A549 (cell line): ENCODE measurements around the gene TMEM107.

Source experiments
- CEBPB ChIP-seq, 2 experiments: fragments of >200 bp in 1 of 2; sonication (Bioruptor Twin) in 1 of 2; formaldehyde crosslinking in 1 of 2; IDR thresholded peaks; 2 replicates each; pipeline ENCODE4 v1.6.1; 2012 to 2016
- CHD2 ChIP-seq: fragments of 150-350 bp; IDR thresholded peaks from 2 replicates; pipeline ENCODE4 v1.6.1; 2014; ENCODE audit warnings: low read length; ENCODE audit not compliant: partially characterized antibody
- CTCF ChIP-seq: fragments of >200 bp; sonication (Bioruptor Twin); formaldehyde crosslinking; IDR thresholded peaks from 3 replicates; pipeline ENCODE4 v1.5.1; 2016
- FOXS1 ChIP-seq: fragments of 250-450 bp; sonication (Bioruptor Pico); IDR thresholded peaks from 2 replicates; pipeline ENCODE4 v1.5.0; 2020; ENCODE audit warnings: mild to moderate bottlenecking, moderate library complexity
- HMGXB4 ChIP-seq: fragments of 250-450 bp; sonication (Bioruptor Pico); IDR thresholded peaks from 2 replicates; pipeline ENCODE4 v1.5.0; 2021; ENCODE audit warnings: mild to moderate bottlenecking, moderate library complexity, borderline replicate concordance
- USF2 ChIP-seq: fragments of 450-650 bp; IDR thresholded peaks from 2 replicates; pipeline ENCODE4 v1.6.1; 2014; ENCODE audit warnings: antibody characterized with exemption
- ZC3H11A ChIP-seq: fragments of 450-650 bp; IDR thresholded peaks from 2 replicates; pipeline ENCODE4 v1.6.1; 2014; ENCODE audit warnings: antibody characterized with exemption, mild to moderate bottlenecking
- ZFP36 ChIP-seq: fragments of 450-650 bp; IDR thresholded peaks from 2 replicates; pipeline ENCODE4 v1.6.1; 2014; ENCODE audit warnings: borderline replicate concordance; ENCODE audit not compliant: partially characterized antibody

GRCh38 chr17:8156246-8156992, 19.8 kb downstream of the TMEM107 start:
- TF ChIP-seq ZC3H11A (no peak), USF2 (peak; percentile 81), FOXS1 (CRISPR knock-in tag) (no peak), CHD2 (peak; percentile 24), ZFP36 (no peak), CEBPB (IDR thresholded peaks at IDR 0.05) (no peak), CTCF (no peak), HMGXB4 (CRISPR knock-in tag) (no peak)
